ENCODE measurements around the gene CEP170. TPM values are rescaled to one million over a fixed set of nuclear protein-coding genes. Genes with fewer than 3 reads are reported as not detected.

CEP170 gene
- total RNA-seq, 1 experiment from 2014 or later: 97.7 TPM

DNA sequence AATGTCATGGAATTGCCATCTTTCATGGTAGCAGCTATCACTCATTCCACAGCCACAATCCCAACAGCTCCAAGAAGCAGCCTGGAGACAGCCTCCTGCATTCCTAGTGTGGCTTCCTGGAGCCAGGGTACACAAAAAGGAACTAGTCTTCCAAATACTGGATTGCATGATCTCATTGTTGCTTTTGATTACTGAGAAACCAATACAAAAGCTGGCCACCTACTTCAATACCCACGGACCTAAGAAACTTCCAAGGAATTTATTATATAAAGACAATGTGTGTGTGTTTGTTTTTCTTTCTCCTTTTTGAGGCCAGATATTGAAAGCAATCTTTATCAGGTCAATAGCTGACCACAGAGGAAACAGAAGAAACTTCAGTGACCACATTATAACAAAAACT, 25.6 kb downstream of the CEP170 start:
- no peak overlapping the region for H2BK120ac ChIP-seq (ENCODE audit: low read depth, low read length, poor library complexity, severe bottlenecking)
- H4K20me1 ChIP-seq (ENCODE audit: control insufficient read depth, insufficient read depth, insufficient read length): no peaks in the 10 kb centered on the region
- peaks cover 13% of the 10 kb centered on the region; the same call in 1 of the 2 replicates for H3K79me2 ChIP-seq (ENCODE audit: insufficient read depth, low read length)
- TF ChIP-seq, protein P1, sequence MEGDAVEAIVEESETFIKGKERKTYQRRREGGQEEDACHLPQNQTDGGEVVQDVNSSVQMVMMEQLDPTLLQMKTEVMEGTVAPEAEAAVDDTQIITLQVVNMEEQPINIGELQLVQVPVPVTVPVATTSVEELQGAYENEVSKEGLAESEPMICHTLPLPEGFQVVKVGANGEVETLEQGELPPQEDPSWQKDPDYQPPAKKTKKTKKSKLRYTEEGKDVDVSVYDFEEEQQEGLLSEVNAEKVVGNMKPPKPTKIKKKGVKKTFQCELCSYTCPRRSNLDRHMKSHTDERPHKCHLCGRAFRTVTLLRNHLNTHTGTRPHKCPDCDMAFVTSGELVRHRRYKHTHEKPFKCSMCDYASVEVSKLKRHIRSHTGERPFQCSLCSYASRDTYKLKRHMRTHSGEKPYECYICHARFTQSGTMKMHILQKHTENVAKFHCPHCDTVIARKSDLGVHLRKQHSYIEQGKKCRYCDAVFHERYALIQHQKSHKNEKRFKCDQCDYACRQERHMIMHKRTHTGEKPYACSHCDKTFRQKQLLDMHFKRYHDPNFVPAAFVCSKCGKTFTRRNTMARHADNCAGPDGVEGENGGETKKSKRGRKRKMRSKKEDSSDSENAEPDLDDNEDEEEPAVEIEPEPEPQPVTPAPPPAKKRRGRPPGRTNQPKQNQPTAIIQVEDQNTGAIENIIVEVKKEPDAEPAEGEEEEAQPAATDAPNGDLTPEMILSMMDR (conservative IDR thresholded peaks at IDR 0.05): no peak
- H3K4ac ChIP-seq (ENCODE audit: low read depth, low read length): no peak overlapping the region
- H3K18ac ChIP-seq (ENCODE audit: insufficient read length, low read depth, low read length): no peak overlapping the region
- DNase-seq: no peak
- no peak overlapping the region for H3K23ac ChIP-seq (ENCODE audit: insufficient read length, low read depth, low read length)
- H3K27me3 ChIP-seq (ENCODE audit: insufficient read depth, low read length): no peaks in the 10 kb centered on the region
- H3K56ac ChIP-seq (ENCODE audit: insufficient read length, low read depth, low read length): no peak overlapping the region
- no peak overlapping the region for H4K8ac ChIP-seq (replicated peaks; ENCODE audit: insufficient read length, low read depth, low read length)
- no peak overlapping the region for H2BK15ac ChIP-seq (ENCODE audit: low read depth, low read length)
- no peak overlapping the region for H2AFZ ChIP-seq (ENCODE audit: low read length)
- no peak overlapping the region for H2BK20ac ChIP-seq (ENCODE audit: low read depth, low read length, poor library complexity, severe bottlenecking)
- H2BK5ac ChIP-seq (ENCODE audit: insufficient read length, low read length): no peak overlapping the region
- H4K91ac ChIP-seq (ENCODE audit: insufficient read length, low read depth, low read length): no peak overlapping the region
- Mint-ChIP-seq H3K4me3 (no peak overlapping the region), H3K27me3 (ENCODE audit: low read depth) (no peaks in the 10 kb centered on the region), H3K27ac (no peak overlapping the region), H3K4me1 (peaks cover 3 to 5% of the 10 kb centered on the region in 2 experiments; a peak in 1 of 4 replicates), H3K36me3 (ENCODE audit: insufficient read depth in 1 of 3, low read depth in 3 of 3) (peaks cover 38 to 47% (median 41%) of the 10 kb centered on the region in 3 experiments), H3K9me3 (peaks cover 33 to 38% of the 10 kb centered on the region in 2 experiments)
- no peak overlapping the region for H3T11ph ChIP-seq (ENCODE audit: low read length)
- H3K4me2 ChIP-seq (ENCODE audit: insufficient read depth, insufficient read length, low read length): no peak overlapping the region
- no peak overlapping the region for H3K9ac ChIP-seq (ENCODE audit: extremely low read depth, insufficient read length, low read length)
- no peaks in the 10 kb centered on the region for H3K23me2 ChIP-seq (ENCODE audit: insufficient read length, low read depth, low read length, poor library complexity, severe bottlenecking)
- H4K5ac ChIP-seq (ENCODE audit: insufficient read length, low read depth, low read length): no peak overlapping the region
- H3K79me1 ChIP-seq (ENCODE audit: insufficient read depth, low read depth, low read length, poor library complexity, severe bottlenecking): peaks cover 5% of the 10 kb centered on the region
- no peak overlapping the region for H2AK5ac ChIP-seq (ENCODE audit: insufficient read length, low read length)
- peaks cover 7% of the 10 kb centered on the region for H3K9me3 ChIP-seq (ENCODE audit: control insufficient read depth, low read depth, low read length)
- H2BK12ac ChIP-seq (ENCODE audit: insufficient read length, low read depth, low read length): no peak overlapping the region
- H3K27ac ChIP-seq (ENCODE audit: insufficient read length, low read depth, low read length): no peak overlapping the region
- H3K14ac ChIP-seq (ENCODE audit: insufficient read depth, low read length): no peak overlapping the region
- H3K4me1 ChIP-seq (ENCODE audit: insufficient read depth, low read length): no peaks in the 10 kb centered on the region
- WGBS (ENCODE audit: extremely low coverage, insufficient read length, low lambda C conversion rate): no CpG with 5 or more reads among the region's 1 CpG
